HG03139 (cell line): Measurements from ENCODE around the gene TJAP1.
"Not testable (repeated sequence)": the region's sequence is repeated elsewhere in the genome, so short reads cannot be mapped to it uniquely, and the experiment has no call there.

Source experiments
- ATAC-seq: cut with Tn5 transposase; IDR thresholded peaks from one replicate; pipeline ENCODE4 v1.9.1; 2021; ENCODE audit not compliant: unreplicated experiment

The TJAP1 gene

GRCh38 chr6:43481075-43481474, 3.7 kb downstream of the TJAP1 start:
- ATAC-seq, result no peak

DNA sequence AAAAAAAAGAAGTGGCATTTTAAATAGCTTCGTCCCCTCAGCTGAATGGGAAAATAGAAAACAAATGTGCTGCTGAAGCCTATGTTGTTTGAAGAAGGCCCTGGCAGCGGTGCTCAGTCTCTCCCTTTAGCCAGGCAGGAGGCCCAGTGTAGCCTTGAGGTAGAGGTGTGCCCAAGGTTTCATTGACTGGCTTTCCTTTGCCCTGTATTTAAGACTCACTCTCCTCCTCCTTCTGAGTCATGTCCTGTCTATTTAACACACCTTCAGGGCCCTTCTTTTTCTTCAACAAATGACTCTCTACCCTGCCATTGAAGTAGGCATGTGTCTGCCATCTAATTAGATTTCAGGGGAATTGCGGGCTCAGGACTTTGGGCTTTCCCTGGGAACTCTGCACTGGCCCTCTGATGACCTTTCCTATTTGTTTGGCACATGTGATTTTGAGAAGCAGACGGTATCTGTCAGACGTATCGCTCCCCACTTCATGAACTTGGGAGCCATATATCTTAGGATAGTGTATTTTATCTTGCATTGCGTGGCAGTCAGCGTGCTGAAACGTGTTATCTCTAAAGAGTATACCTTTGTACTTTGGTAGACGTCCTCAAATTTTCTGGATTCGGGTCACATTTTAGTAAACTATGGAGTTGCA, 4.3 kb downstream of the TJAP1 start:
- ATAC-seq, result no peak

DNA sequence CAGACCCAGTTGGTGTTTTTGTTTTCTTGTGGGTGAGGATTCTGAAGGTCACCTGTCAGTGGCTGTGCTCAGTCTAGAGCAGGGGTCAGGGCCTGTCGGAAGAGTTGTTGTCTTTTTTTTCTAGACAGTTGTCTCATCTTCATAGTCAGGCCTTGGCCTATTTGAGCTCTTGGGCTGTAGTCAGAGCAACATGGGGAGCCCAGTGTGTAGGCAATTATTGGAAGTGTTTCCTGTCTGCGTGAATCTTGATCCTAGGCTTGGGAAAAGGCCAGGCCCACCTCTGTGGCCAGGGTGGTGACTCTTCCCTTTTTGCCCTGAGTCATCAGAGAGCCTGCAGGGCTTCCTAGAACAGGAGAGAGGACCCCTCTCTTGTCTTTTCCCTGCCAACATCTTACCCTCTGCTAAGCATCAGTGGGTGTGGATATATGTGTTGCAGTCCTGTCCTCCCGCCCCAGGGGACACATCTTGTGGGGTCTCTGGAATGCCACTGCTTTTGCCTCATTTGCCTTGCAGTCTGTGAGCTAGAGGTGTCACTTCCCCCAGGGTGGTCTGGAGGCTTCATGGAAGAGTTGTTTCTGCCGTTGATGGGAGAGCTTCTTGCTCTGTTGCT, 11.4 kb downstream of the TJAP1 start:
- no peak for ATAC-seq

DNA sequence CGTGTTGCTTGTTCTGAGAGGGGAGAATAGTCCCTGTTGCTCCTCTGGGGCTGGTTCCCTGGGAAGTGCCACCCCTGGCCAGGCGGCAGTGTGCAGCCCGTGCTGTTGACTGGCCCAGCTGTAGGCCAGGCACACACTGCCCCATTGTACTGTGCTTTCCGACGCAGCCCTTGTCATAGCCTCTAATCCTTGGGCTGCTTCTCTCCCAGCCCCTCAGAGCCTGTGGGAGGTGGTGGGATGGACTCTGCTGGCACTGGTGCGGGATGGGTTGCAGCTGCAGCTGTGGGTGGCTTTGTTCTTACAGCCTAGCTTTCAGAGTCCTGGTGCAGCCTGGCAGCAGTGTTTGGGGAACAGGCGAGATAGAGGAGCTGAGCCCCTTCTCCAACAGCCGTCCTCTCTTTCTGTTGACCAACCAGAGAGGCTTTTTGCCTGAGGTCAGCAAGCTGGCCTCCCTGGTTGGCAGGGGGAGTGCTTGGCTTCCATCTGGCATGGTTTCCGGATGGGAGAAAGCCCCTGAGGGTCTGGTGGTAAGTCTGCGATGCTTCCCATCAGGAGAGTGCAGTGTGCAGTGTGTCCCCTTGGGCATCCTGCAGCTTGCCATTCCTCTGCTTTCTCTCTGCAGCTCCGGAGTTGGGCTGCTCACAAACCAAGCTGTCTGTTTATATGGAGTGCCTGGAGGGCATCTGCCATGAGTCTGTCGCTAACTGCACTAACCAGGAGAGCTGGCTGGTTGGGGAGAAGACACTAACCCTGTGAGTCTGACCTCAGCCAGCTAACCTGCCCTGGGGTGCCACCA, 12.1 kb downstream of the TJAP1 start:
- ATAC-seq, result no peak

DNA sequence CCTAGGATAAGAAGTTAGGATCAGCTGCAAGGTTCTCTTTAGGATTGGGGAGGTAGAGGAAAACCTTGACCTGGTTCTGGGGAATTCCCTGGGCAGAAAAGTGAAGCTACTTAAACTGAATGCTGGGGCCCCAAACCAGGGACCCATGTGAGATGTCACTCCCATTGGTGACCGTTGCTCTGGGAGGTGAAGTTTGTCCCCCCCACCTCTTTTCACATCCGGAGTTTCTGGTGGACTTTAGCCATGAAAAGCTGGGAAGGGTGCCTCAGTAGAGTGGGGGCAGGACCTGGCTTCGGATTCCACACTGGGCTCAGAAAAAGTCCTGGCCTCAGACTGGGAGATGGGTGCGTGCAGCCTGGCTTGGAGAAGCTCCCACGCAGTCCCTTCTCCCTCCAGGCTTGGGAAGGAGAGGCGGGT, 13.2 kb downstream of the TJAP1 start:
- no peak for ATAC-seq

DNA sequence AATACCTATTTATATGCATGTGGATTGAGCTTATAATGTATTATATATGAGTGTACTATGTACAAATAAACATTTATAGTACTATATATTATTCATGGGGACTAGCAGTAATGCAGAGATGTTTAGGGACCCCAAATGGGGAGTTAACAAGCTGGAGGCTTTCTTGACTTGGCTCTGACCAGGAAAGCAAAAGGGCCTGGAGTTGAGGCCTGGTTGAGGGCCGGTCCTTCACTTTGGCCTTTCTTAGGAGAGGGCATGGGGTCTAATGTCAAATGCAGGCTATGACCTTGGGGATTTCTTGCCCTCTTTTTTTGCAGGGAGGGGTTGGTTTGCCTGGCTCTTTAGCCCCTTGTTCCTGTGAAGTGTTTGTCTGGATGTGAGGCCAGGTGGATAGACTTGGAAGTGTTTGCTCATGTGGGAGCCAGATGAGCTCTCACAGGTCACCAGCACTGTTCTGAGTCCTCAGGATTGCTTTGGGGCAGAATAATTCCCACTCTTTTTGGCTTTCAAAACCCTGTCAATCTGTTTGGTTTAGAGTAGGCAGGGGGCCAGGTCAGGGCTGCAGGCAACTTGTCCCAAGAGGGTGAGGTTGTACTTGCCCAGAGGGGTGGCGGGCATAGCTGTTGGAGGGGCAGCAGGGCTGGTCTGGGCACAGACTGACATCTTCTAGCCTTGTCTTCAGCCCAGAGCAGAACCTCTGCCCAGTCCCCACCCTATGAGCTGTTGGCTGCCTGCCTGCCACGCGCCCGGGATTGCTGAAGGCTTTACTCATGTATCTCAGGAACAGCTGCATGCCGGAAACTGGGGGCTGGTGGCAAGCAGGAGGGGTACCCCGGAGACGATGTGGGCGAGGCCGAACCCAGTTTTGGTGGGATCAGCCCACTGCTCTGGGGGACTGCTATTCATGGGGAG, 14.6 kb downstream of the TJAP1 start:
- ATAC-seq, result no peak

- no peak for ATAC-seq
Measured at GRCh38 chr6:43492673-43493072, 15.3 kb downstream of the TJAP1 start.

GRCh38 chr6:43493230-43493629, 15.9 kb downstream of the TJAP1 start:
- no peak for ATAC-seq

DNA sequence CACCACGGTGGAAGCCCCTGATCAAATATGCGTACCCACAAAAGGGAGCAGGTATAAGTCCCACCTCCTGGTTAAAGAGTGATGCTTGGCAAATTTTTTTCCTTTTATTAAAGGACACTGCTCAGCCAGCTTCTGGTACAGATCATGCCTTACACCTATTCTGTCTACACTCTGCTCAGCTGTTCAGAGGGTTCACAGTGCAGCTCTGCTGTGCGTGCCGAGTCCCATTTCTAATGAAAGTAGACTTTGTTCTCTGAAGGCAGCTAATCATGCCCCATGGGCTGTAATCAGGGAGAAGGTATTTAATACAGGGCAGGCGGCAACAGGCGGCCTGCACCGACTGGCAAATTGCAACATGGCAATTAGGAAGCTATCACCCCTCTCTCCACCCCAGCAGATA, 16.5 kb downstream of the TJAP1 start:
- ATAC-seq, result no peak

DNA sequence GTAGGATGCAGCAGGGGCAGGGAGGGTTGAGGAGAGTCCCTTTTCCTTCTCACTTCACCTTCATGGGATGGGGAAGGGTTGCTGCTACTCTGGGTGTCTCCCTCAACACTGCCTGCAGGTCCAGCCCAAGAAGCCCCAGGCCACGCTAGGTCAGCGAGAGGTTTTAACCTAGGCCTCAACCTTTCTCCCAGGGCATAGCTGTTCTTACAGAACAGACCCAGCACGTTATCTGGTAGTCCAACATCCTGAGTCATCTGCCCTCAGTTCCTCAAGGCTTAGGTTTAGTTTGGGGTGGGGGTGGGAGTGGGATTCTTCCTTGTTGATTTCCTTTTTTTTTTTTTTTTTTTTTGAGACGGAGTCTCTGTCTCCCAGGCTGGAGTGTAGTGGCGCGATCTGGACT, 17.0 kb downstream of the TJAP1 start:
- no peak for ATAC-seq

DNA sequence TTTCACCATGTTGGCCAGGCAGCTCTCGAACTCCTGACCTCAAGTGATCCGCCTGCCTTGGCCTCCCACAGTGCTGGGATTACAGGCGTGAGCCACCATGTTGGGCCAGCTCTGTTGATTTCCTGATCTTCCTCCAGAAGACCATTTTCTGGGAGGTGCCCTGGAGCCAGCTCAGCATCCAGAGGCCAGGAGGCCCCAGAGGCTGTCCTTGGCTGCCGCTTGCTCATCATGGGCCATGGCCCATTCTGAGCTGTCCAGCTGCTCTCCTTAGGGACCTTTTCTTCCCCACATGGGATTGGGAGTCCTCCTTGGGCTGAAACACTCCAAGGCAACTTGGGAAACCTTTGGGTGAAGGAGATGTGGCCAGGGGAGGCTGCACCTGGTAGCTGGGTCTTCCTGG, 17.4 kb downstream of the TJAP1 start:
- no peak for ATAC-seq

GRCh38 chr6:43495409-43495941, 18.1 kb downstream of the TJAP1 start:
- no peak for ATAC-seq

DNA sequence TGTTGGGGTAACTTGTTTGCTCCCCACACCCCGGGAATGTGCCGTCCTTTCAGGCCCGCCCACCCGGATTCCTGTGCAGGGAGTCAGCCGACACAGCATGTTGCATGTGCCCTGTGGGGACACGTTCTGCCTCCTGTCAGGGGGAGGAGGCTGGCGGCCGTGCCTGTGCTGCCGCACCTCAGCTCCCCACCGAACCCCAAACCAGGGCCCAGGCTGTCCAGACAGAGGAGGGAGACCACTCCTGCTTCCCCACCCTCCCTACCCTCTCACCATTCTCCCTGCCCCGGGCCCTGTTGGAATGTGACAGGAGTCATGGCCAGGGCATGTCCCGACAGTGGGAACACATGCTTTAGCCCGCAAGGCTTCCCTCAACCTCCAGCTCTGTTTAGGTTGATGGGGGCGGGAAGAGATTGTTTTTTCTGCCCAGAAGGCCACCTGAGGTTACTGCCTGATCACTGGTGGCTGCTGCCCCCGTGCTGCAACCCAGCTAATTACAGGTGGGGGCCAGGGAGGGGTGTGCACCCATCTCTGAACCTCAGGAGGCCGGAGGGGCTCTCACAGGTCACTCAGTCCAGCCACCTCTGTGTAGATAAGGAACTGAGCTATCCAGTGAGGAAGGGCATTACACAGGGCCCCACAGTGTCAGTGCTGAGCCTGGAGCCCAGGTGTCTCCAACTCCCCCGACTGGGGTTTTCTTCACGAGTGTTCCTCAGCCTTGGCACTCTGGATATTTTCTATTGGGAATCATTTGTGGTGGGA, 19.2 kb downstream of the TJAP1 start:
- ATAC-seq, result no peak

- no peak for ATAC-seq
Measured at GRCh38 chr6:43497129-43497396, 19.7 kb downstream of the TJAP1 start.

- no peak for ATAC-seq
Measured at GRCh38 chr6:43497689-43498088, 20.3 kb downstream of the TJAP1 start.

DNA sequence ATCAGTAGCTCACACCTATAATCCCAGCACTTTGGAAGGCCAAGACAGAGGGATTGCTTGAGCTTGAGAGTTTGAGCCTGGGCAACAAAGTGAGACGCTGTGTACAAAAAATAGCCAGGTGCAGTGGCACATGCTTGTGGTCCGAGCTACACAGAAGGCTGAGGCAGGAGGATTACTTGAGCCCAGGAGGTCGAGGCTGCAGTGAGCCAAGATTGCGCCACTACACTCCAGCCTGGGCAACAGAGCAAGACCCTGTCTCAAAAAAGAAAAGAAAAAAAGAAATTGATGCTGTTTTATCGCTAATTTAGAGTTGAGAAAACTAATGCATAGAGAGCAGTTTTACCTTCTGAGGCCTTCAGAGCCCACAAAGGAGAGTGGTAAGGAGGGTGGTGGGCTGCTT, 20.9 kb downstream of the TJAP1 start:
- ATAC-seq, result not testable (repeated sequence)

GRCh38 chr6:43499028-43499815, 21.9 kb downstream of the TJAP1 start:
- ATAC-seq, result no peak

DNA sequence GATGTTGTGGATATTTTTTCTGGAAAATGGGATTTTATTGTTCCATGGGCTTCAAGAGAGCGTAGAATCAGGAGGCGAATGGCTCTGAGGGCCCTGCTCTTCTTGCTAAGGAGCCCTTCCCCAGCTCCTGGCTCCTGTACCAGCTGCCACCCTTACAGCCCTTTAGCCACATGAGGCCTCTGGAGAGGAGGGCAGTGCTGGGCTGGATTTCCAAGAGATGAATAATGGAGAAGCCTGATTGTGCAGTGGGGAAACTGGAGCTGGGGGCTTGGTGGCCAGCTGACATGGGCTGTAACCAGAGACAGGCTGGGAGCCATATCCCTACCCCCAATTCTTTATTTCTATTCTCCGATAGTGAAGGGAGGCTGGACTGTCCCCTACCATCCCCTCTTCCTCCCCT, 23.6 kb downstream of the TJAP1 start:
- no peak for ATAC-seq

DNA sequence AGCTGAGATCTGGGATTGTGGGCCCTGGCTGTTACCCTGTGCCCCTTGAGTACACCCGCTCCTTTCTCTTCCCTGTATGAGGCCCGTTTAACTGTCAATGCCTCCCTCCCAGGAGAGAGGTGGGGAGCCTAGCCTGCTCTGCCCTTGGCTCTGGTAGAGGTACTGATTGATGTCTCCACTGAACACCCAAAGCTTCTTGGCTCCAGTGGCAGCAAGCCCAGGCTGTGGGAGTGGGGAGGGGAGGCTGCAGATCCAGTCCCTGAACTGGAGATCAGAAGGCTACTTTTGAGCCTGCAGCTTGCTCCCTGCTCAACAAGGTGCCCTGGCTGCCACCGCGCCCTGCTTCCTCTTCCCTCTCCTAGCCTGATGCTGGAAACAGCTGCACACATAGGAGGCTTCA, 25.3 kb downstream of the TJAP1 start:
- no peak for ATAC-seq

DNA sequence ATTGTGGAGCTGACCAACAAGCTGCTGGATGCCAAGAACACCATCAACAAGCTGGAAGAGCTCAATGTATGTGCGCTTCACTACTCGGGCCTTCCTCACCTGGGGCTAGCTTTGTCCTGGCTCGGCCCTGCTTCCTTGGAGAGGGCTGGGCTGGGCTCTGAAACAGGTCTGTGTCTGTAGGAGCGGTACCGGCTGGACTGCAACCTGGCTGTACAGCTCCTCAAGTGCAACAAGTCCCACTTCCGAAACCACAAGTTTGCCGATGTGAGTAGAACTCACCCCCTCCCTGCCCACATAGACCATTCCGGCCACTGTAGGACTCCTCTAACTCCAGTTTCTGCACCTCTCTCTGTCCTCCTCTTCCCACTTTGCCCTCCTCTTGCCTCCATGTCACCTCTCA, 26.1 kb downstream of the TJAP1 start:
- no peak for ATAC-seq
